Lung microvascular endothelial cell (primary cell): ENCODE measurements around the gene C2CD4B. TPM values are rescaled to one million over a fixed set of nuclear protein-coding genes. Genes with fewer than 3 reads are reported as not detected.

ENCODE experiments used
- DNase-seq, 2 donors: peaks; one replicate each; pipeline versions ENCODE4 v3.0.0 to v3.0.0-alpha.2; 2010; ENCODE audit warnings: low read depth in 2 of 2
- total RNA-seq: library from RNA; depleted of rRNA; stranded (reverse); fragments of >200 nt; gene quantifications from 2 replicates; pipeline ENCODE4 v1.2.1, GENCODE V29; 2014

C2CD4B gene, protein sequence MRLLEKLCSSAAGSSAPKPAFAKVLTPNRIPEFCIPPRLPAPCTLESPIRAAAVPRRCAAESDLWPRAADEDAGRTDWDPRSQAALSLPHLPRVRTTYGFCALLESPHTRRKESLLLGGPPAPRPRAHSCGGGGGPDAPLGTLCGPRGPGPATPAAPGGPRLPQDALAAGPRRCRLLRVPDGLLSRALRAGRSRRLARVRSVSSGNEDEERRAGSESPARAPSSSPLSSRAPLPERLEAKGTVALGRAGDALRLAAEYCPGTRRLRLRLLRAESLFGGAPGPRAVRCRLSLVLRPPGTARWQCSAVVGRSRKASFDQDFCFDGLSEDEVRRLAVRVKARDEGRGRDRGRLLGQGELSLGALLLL
- total RNA-seq: 20.0 and 45.6 TPM in 2 replicates

DNA sequence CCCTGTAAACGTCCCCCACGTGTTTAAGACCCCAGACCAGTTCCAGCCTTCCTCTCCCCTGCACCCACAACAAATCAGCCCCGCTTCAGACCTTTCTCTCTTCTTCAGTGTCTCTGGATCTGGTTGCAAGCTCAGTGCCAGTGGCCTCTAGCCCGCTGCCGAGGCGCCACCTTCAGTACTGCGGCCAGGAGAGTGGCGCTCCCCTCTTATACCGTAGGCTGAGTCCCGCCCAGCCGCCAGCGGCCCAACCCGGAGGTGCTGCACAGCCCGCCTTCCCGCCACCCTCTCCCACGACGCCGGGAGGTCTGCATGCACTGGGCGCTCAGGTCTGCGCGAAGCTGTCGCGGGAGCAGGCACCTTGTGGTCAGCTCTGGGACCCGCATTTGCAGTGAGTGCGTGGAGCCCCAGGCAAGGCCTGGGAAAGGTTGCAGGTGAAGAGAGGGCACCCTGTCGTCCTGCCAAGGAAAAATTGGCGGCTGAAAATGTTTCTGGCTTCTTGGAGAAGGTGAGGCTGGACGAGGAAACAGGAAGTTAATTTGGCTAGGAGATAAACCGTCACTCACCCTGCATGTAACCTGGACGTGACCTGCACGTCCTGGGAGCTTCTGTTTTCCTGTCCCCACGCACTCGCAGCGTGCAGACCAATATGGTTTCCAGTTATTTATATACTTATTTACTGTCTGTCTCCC lies at the start of gene C2CD4B:
Gene C2CD4B (minus strand): TSS at position 182 of the 689 bp plus-strand sequence. CDS start 301 bp downstream, outside the sequence.
- DNase-seq: peak; percentile 89 to 94

DNA sequence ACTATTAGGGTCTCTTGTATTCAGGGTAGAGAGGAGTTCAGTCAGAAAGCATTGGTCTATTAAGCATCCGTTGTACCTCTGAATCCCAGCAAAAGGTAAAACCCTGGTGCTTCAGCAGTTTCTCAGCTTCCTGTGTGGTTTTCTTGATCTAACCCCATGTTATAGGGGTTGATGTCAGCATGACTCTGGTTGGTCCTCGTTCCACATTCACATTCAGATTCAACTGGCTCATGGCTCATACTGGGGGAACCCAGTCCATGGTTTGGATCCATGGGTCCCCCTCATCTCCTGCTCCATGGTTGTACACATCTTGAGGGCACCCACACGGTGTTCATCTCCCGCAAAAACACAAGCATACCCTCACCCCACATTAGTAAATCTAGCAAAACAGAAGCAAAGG lies 47.7 kb upstream of the C2CD4B start:
- DNase-seq: no peak

DNA sequence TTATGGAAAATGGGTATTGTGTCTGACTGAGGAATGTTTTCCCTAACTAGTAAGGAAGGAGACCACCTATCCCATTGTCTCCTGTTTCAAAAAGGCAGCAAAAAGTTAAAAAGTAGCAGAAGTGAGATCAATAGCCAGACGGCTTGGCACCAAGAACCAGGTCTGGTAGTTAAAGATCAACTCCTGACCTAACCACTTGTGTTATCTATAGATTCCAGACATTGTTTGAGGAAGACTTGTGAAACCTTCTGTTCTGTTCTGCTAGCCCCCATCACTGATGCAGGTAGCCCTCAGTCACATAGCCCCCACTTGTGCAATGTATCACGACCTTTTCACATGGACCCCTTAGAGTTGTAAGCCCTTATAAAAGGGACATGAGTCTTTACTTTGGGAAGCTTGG lies 46.3 kb upstream of the C2CD4B start:
- DNase-seq: no peak

DNA sequence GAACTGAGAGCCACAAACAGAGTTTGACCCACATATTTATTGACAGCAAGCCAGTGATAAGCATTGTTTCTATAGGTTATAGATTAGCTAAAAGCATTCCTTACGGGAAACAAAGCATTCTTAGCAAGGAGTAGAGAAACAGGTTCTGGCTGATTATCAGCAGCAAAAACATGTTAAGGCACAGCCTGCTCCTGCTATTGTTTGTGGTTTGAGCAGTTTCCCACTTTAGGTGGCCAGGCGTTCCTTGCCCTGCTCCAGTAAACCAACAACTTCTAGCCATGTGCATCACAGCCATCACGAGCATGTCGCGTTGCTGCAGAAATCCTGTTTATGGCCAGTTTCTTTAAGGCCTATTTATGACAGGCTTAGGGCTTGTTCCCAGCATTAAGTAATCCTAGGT lies 44.7 kb upstream of the C2CD4B start:
- DNase-seq: no peak

DNA sequence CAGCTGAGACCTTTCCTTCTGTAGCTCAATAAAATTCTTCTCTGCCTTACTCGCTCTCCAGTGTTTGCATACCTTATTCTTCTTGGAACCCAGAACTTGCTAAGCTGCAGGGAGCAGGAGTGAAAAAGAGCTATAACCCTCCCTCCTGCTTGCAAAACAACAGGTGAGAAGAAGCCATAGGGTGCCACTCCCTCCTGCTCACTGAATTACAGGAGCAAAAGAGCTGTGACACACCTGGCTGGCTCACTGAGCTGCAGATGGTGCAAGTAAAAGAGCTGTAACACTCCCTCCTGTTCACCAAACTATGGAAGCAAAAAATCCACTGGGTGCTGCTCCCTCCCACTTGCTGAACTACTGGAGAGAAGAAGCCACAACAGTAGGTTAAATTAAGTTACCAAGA lies 44.2 kb upstream of the C2CD4B start:
- DNase-seq: no peak

DNA sequence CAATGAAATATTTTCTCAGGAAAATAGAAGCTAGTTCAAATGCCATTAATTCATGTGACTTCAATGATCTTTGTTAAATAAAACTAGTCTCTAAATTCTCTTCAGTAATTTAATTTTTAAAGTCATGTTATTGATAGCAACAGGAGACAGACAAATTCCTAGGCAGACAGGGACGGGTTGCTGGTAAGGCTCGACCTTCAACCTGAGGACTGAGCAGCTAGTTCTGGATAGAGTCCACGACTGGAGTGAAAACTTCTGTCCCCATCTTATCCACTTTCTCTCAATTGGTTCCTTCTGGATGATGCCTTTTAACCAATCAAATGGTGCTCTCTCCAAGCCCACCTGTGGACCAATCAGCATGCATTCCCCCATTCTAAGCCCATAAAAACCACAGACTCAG lies 43.8 kb upstream of the C2CD4B start:
- DNase-seq: no peak

DNA sequence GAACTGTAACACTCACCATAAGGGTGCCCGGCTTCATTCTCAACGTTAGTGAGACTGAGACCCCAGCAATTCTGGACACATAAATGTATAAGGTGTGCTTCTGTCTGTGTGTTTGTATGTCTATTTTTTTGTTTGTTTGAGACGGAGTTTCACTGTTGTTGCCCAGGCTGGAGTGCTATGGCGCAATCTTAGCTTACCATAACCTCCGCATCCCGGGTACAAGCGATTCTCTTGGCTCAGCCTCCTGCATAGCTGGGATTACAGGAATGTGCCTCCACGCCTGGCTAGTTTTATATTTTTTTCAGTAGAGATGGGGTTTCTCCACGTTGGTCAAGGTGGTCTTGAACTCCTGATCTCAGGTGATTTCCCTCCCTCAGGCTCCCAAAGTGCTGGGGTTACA lies 43.3 kb upstream of the C2CD4B start:
- DNase-seq: no peak

DNA sequence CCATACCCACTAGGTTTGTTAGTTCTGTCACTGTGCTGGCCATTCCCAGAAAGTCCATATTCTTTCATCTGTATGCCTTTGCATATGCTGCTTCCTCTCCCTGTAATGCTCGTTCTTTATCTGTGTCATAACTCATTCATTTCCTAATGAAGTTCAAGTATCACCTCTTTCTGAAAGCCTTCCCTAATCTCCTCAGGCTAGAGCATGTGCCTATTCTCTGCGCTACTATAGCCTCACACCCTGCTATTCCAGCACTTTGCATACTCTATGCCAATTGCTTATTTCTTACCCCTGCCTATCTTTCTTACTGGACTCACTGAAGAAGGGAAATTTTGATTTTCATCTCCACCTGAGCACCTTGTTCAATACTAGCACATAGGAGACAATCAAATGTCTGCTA lies 25.6 kb upstream of the C2CD4B start:
- DNase-seq: no peak

DNA sequence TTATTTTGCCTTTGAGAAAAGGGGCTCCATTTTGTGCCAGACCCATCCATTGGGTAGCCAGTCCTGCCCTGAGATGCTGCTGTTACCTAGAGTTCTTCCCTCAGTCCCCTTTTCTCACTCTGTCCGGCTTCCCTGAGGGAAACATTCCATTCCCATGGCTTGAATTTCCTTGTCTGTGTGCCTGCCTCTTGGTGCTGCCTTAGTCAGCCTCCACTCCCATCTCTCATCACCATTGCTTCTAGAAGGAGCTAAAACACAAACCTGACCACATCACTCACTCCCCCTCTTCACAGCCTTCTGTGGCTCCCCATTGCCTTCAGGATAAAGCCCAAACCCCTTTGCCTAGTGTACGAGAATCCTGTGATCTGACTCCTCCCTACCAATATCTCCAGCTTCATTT lies 25.2 kb upstream of the C2CD4B start:
- no peak for DNase-seq

DNA sequence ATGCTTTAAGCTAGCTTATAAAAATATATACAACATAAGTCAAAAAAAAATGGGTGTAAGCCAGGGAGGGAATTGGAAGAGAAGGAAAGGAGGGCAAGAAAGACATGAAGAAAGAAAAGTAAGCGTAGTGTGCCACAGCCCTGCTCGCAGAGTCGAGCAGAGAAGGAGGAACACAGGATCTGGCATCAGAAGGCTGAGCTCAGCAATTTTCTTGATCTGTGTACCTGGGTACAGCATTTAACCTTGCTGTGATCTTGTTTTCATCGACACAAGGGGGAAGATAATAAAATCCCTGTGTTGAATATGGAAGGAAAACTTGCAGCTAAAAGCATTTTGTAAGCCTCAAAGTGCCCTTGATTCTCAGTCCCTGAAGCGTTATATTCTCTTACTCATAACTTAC lies 23.7 kb upstream of the C2CD4B start:
- DNase-seq: no peak

DNA sequence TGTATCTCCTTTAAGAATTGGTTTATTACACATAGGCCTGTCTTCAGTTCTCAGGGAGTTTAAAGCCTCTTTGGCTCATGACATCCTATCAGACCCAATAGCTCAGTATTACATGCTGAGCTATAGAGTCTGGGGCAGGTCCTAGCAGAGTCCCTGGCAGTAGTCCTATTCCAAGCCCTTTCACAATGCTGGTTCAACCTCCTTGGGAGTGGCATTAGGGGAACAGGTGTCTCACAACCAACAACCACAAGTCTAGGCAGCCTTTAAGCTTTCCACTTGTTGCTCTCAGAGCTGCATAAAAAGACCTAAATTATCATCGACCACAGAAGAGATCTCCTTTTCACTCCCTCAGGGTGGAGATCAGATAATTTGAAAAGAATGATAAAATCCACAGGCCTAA lies 22.8 kb upstream of the C2CD4B start:
- no peak for DNase-seq

DNA sequence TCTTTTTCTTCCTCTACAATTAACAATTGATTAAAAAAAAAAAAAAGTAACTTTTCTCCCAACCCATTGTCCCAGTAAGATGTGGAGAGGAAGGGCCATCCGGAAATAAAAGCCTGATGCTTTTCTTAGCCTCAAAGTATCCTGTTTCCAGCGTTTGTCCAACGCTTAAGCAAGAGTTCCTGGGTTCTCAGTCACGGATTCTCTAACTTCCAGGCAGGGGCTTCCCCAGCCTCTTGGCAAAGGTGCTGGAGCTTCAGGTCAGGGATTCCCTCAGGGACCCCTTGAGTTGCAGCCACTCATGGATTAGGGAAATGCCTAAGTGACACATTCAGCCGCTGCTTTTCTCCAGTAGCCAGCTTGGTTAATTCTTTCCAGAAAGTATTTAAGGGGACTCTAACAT lies 22.3 kb upstream of the C2CD4B start:
- no peak for DNase-seq

DNA sequence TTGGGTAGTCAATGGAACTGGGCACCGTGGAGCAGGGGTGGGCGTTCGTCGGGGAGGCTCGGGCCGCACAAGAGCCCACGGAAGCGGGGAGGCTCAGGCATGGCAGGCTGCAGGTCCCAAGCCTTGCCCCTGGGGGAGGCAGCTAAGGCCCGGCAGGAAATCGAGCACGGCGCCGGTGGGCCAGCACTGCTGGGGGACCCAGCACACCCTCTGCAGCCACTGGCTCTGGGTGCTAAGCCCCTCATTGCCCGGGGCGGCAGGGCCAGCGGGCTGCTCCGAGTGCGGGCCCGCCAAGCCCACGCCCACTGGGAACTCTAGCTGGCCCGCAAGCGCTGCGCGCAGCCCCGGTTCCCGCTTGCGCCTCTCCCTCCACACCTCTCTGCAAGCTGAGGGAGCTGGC lies 21.5 kb upstream of the C2CD4B start:
- no peak for DNase-seq

DNA sequence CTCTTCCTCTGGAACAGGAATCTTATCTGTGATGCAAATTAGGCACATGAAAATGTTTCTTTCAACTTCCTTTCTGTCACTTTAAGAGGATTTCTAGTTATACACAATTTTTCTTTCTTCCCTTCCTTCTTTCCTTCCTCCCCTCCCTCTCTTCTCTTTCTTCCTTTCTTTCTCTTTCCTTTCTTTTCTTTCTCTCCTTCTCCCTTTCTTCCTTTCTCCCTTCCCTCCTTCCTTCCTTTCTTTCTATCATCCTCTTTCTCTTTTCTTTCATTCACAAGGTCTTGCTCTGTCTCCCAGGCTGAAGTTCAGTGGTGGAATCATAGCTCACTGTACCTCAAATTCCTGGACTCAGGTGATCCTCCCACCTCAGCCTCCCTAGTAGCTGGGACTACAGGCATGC lies 18.0 kb upstream of the C2CD4B start:
- no peak for DNase-seq

DNA sequence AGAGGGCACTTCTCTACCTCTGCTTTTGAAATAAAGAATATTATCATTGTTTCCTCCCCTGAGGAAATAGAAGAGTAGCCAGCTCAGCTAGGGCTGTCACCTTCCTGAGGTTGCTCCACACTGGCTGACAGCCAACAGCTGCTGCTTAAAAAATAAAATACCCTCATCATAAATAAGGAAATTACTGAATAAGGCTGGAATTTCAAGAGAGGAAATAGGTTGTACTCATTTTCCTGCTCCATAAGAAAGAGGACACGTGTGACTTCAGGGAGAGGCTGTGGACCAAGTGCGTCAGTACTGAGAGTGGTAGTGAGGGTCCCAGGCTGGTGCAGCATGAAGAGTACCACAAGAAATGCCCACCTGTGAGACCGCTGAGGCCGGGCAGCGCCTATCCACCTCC lies 8.1 kb upstream of the C2CD4B start:
- peak; percentile 92 to 97 for DNase-seq

DNA sequence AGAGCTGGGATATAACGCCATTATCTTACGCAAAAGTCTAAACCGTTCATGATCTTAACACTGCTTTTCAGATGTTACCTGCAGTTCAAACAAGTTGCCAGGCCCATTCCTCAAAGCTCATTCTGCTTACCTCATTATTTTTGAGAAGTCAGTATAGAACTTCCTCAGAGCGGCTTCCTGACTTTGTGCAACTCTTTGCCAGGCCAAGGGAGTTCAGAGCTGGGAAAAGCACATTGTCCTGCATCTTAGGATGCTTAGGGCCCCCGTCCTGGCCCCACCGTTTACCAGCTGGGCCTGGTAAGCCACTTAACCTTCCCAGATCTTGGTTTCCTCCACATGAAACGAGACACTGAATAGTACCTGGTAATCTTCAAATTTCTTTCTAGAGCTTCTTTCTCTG lies 6.8 kb upstream of the C2CD4B start:
- DNase-seq: peak in 1 of 2 donors; percentile 49

DNA sequence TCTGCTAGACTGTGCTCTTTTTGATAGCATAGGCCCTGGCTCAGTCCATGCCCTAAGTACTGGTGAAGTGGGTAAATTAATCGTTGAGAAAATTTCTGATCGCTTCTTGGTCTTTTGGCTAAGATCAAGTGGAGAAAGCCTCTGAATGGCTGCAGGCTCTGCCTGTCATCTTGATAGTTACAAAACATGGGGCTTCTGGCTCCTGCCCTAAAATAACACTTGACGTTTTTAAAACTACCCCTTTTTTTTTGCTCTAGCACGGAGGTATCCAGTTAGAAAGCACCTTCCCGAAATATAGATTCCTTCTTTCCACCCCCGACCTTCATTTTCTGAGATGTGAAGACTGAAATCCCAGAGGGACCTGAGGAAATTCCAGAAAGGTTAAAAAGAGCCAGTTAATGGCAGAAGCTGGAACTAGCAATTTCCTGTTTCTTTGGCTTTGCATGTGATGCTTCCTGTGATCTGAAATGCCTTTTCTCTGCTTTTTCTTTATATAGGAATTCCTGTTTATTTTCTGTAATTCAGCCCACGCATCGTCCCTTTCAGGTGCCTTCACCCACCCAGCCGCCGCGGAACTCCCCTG lies 799 bp upstream of the C2CD4B start:
- peak; percentile 67 to 81 for DNase-seq

DNA sequence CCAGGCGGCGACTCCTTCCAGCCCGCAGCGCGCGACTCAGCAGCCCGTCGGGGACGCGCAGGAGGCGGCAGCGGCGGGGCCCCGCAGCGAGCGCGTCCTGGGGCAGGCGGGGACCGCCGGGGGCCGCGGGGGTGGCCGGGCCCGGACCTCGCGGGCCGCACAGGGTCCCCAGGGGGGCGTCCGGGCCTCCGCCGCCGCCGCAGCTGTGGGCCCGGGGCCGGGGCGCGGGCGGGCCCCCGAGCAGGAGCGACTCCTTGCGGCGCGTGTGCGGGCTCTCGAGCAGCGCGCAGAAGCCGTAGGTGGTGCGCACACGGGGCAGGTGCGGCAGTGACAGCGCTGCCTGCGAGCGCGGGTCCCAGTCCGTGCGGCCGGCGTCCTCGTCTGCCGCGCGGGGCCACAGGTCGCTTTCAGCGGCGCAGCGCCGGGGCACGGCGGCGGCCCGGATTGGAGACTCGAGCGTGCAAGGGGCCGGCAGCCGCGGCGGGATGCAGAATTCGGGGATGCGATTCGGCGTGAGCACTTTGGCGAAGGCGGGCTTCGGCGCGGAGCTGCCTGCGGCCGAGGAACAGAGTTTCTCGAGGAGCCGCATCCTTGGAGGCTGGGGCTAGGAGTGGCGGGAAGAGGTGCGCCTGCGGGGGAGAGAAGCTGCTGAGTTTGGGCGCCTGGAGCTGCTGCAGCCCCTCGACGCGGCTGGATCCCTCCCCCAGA lies 535 bp downstream of the C2CD4B start:
- peak; percentile 47 to 55 for DNase-seq

DNA sequence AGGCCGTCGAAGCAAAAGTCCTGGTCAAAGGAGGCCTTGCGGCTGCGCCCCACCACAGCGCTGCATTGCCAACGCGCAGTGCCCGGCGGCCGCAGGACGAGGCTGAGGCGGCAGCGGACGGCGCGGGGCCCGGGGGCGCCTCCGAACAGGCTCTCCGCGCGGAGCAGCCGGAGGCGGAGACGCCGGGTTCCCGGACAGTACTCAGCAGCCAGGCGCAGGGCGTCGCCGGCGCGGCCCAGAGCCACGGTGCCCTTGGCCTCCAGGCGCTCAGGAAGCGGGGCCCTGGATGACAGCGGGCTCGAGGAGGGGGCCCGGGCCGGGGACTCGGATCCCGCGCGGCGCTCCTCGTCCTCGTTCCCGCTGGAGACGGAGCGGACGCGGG lies 1.1 kb downstream of the C2CD4B start:
- peak; percentile 42 to 51 for DNase-seq

DNA sequence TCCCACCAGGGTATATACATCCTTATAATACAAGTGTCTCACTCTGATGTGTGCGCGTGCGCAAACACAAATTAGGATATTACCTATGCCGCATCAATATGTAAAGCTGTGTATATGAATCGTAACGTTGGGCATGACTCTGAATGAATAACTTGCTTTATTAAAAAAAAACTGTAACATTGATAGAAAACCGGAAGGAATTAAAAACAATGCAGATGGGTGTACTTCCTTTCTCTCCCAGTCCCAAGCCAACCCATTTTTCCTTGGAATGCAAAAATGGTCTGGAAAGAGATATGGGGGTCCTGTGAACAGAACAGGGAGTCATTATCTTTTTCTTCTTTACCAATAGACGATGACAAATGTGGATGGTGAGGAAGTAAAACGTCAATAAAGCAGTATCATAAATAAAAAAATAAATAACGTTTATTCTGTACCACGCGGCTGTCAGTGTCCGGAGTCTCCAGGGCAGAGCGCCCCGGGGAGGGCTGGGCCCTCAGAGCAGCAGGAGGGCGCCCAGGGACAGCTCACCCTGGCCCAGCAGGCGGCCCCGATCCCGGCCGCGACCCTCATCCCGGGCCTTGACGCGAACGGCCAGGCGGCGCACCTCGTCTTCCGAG lies 1.6 kb downstream of the C2CD4B start:
- peak; percentile 22 to 41 for DNase-seq

DNA sequence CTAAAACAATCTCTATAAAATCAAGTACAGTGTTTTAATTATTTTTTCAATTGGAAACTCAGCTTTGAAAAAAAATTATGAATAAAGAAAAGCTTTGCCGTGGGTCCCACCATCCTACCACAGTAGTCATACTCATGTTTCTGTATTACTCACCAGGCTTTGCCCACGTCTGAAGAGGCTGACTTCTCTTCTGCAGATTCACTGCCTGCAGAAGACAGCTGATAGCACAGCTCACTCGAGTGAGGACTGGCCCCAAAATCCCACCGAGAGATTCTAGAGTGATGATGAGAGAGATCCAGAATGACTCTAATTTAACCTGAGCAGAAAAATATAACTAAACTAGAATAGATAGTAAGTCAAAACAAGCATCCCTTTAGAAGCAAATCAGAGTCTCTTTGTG lies 11.9 kb downstream of the C2CD4B start:
- DNase-seq: no peak

DNA sequence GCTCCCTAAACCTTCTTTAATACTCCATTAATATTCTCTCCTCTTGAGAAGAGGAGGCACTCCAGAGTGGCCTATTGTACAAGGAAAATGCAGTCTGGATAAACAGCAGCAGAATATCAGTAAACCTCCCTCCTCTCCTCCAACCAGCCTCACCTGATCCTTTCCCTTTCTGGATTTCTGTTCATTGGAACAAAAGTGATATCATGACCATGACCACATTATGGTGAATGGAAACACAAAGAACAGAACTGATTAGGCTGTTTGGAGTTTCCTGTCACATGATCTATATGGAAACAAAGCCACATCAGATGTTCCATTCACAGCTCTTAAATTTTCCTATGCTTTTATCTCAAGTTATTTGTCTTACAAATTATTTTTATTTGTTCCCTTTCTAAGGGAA lies 14.6 kb downstream of the C2CD4B start:
- peak; percentile 48 to 97 for DNase-seq
